Tibial nerve (tissue), 4 donors: ENCODE data around the gene MKI67.

Experiments used
- EP300 ChIP-seq, 2 donors: sonication (generic); formaldehyde crosslinking; IDR thresholded peaks; one replicate each; pipeline ENCODE4 v1.6.1; 2017; ENCODE audit warnings: antibody characterized with exemption in 2 of 2, mild to moderate bottlenecking in 1 of 2
- POLR2A ChIP-seq, 2 donors: fragments of 450-650 bp; IDR thresholded peaks; one replicate each; pipeline ENCODE4 v1.6.1; 2017; ENCODE audit warnings: antibody characterized with exemption in 2 of 2, mild to moderate bottlenecking in 2 of 2, moderate library complexity in 2 of 2
- TF ChIP-seq, protein P1 (sequence below), 5 experiments: fragments of 200-600 bp in 3 of 5; fragments of 450-650 bp in 2 of 5; sonication (generic) in 3 of 5; IDR thresholded peaks; one replicate each; pipeline ENCODE4 v1.5.1; 2016 to 2019; ENCODE audit warnings: antibody characterized with exemption in 5 of 5, mild to moderate bottlenecking in 3 of 5, moderate library complexity in 2 of 5

DNA sequence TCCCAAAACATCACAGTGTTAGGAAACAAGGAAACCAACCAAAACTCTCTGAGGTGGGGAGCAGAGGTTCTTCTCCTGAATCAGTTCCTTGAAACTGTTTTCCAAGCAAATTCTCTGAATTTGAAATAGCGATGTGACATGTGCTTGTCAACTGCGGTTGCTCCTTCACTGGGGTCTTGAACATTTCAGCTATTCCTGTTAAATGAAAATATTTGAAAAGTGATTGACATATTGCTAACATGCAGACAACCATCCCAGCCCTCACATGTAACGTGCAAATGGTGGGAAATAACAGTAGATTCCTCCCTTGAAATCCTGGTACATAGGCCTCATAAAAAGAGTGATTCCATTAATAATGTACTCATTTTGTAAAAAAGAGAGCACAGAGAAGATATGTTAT lies 15.9 kb downstream of the MKI67 start:
- TF ChIP-seq, protein P1, sequence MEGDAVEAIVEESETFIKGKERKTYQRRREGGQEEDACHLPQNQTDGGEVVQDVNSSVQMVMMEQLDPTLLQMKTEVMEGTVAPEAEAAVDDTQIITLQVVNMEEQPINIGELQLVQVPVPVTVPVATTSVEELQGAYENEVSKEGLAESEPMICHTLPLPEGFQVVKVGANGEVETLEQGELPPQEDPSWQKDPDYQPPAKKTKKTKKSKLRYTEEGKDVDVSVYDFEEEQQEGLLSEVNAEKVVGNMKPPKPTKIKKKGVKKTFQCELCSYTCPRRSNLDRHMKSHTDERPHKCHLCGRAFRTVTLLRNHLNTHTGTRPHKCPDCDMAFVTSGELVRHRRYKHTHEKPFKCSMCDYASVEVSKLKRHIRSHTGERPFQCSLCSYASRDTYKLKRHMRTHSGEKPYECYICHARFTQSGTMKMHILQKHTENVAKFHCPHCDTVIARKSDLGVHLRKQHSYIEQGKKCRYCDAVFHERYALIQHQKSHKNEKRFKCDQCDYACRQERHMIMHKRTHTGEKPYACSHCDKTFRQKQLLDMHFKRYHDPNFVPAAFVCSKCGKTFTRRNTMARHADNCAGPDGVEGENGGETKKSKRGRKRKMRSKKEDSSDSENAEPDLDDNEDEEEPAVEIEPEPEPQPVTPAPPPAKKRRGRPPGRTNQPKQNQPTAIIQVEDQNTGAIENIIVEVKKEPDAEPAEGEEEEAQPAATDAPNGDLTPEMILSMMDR (IDR thresholded peaks at IDR 0.05) = no peak
- TF ChIP-seq EP300 (IDR thresholded peaks at IDR 0.05) (no peak), POLR2A (IDR thresholded peaks at IDR 0.05) (no peak)
